ENCODE measurements around the gene CRHR1.
"Not testable (repeated sequence)": the region's sequence is repeated elsewhere in the genome, so short reads cannot be mapped to it uniquely, and the experiment has no call there.

The CRHR1 gene

GRCh38 chr17:45784293-45784740 lies at the start of gene CRHR1:
Gene CRHR1, plus strand, starts transcription at chr17:45784320. Its CDS starts 225 bp downstream, at chr17:45784545.
- DNase-seq: no peak
- Mint-ChIP-seq H3K4me3 (peak within 1 kb of the TSS; percentile 79 to 81), H3K9me3 (no peaks in the 10 kb centered on the region), H3K27me3 (peaks cover 67 to 89% of the 10 kb centered on the region in 2 donors), H3K27ac (peak within 1 kb of the TSS; percentile 61), H3K4me1 (peaks cover 5 to 18% of the 10 kb centered on the region in 2 donors), H3K36me3 (no peaks in the 10 kb centered on the region)
- ATAC-seq (replicated peaks): peak; percentile 16 to 19

- no peak for ATAC-seq (replicated peaks)
- Mint-ChIP-seq H3K4me3 (no peak overlapping the region), H3K9me3 (peaks cover 18 to 24% of the 10 kb centered on the region in 2 donors), H3K4me1 (no peaks in the 10 kb centered on the region), H3K27me3 (peaks cover 42 to 65% of the 10 kb centered on the region in 2 donors), H3K27ac (no peak overlapping the region), H3K36me3 (peaks cover 5 to 11% of the 10 kb centered on the region in 2 donors)
- no peak for DNase-seq
Observed at GRCh38 chr17:45734598-45734997, 49.5 kb upstream of the CRHR1 start.

- Mint-ChIP-seq H3K4me3 (no peak overlapping the region), H3K27me3 (peaks cover 42 to 68% of the 10 kb centered on the region in 2 donors), H3K9me3 (peaks cover 14 to 18% of the 10 kb centered on the region in 2 donors), H3K27ac (no peak overlapping the region), H3K36me3 (peaks cover under 1 to 7% of the 10 kb centered on the region in 2 donors), H3K4me1 (peaks cover 0 to 2% of the 10 kb centered on the region in 2 donors)
- no peak for ATAC-seq (replicated peaks)
- no peak for DNase-seq
Observed at GRCh38 chr17:45735488-45735887, 48.6 kb upstream of the CRHR1 start.

- Mint-ChIP-seq H3K36me3 (no peaks in the 10 kb centered on the region), H3K4me3 (no peak overlapping the region), H3K9me3 (peaks cover 5 to 8% of the 10 kb centered on the region in 2 donors), H3K27ac (no peak overlapping the region), H3K4me1 (peaks cover 0 to 4% of the 10 kb centered on the region in 2 donors), H3K27me3 (peaks cover 45 to 72% of the 10 kb centered on the region in 2 donors)
- no peak for ATAC-seq (replicated peaks)
- DNase-seq: no peak
Observed at GRCh38 chr17:45739786-45740185, 44.3 kb upstream of the CRHR1 start.

- no peaks in the 10 kb centered on the region for H3K36me3 Mint-ChIP-seq
- DNase-seq (peak; percentile 2), ATAC-seq (replicated peaks) (peak; percentile 54 to 63)
- H3K4me3 Mint-ChIP-seq: no peak overlapping the region
- H3K27ac Mint-ChIP-seq: no peak overlapping the region
- H3K27me3 Mint-ChIP-seq: peaks cover 37 to 68% of the 10 kb centered on the region in 2 donors
- peaks cover 0 to 3% of the 10 kb centered on the region in 2 donors for H3K9me3 Mint-ChIP-seq
- H3K4me1 Mint-ChIP-seq: peaks cover 0 to 4% of the 10 kb centered on the region in 2 donors
Observed at GRCh38 chr17:45740553-45741330, 43.4 kb upstream of the CRHR1 start.

- H3K27me3 Mint-ChIP-seq: peaks cover 32 to 53% of the 10 kb centered on the region in 2 donors
Observed at GRCh38 chr17:45742251-45742650, 41.9 kb upstream of the CRHR1 start.

GRCh38 chr17:45743626-45744326 lies 40.3 kb upstream of the CRHR1 start:
- Mint-ChIP-seq H3K4me3 (no peak overlapping the region), H3K4me1 (peaks cover 0 to 4% of the 10 kb centered on the region in 2 donors), H3K9me3 (peaks cover 0 to 3% of the 10 kb centered on the region in 2 donors), H3K27ac (no peak overlapping the region), H3K27me3 (peaks cover 32 to 39% of the 10 kb centered on the region in 2 donors), H3K36me3 (no peaks in the 10 kb centered on the region)
- DNase-seq: no peak
- no peak for ATAC-seq (replicated peaks)

More at GRCh38 chr17:45742251-45742650, 41.9 kb upstream of the CRHR1 start:
- Mint-ChIP-seq H3K9me3 (peaks cover 0 to 3% of the 10 kb centered on the region in 2 donors), H3K4me1 (peaks cover 0 to 4% of the 10 kb centered on the region in 2 donors), H3K36me3 (no peaks in the 10 kb centered on the region), H3K4me3 (no peak overlapping the region), H3K27ac (no peak overlapping the region)
- ATAC-seq (replicated peaks): no peak
- no peak for DNase-seq

GRCh38 chr17:45744826-45745225 lies 39.3 kb upstream of the CRHR1 start:
- not testable (repeated sequence) for DNase-seq; H3K4me3 Mint-ChIP-seq; H3K9me3 Mint-ChIP-seq; H3K4me1 Mint-ChIP-seq; H3K36me3 Mint-ChIP-seq; ATAC-seq (replicated peaks); H3K27ac Mint-ChIP-seq
- peaks cover 35 to 38% of the 10 kb centered on the region in 2 donors for H3K27me3 Mint-ChIP-seq

- Mint-ChIP-seq H3K27me3 (peaks cover 27 to 38% of the 10 kb centered on the region in 2 donors), H3K36me3 (no peaks in the 10 kb centered on the region), H3K9me3 (no peaks in the 10 kb centered on the region), H3K27ac (no peak overlapping the region), H3K4me3 (no peak overlapping the region), H3K4me1 (no peaks in the 10 kb centered on the region)
- no peak for ATAC-seq (replicated peaks)
- no peak for DNase-seq
Observed at GRCh38 chr17:45745601-45746494, 38.3 kb upstream of the CRHR1 start.

GRCh38 chr17:45747911-45748310 lies 36.2 kb upstream of the CRHR1 start:
- no peak for ATAC-seq (replicated peaks)
- H3K9me3 Mint-ChIP-seq: no peaks in the 10 kb centered on the region
- peaks cover 19 to 48% of the 10 kb centered on the region in 2 donors for H3K27me3 Mint-ChIP-seq
- no peak overlapping the region for H3K27ac Mint-ChIP-seq
- no peak for DNase-seq
- H3K4me1 Mint-ChIP-seq: no peaks in the 10 kb centered on the region
- no peaks in the 10 kb centered on the region for H3K36me3 Mint-ChIP-seq
- H3K4me3 Mint-ChIP-seq: no peak overlapping the region

- H3K36me3 Mint-ChIP-seq: no peaks in the 10 kb centered on the region
Observed at GRCh38 chr17:45748731-45749310, 35.3 kb upstream of the CRHR1 start.

GRCh38 chr17:45749831-45750335 lies 34.2 kb upstream of the CRHR1 start:
- H3K27ac Mint-ChIP-seq: no peak overlapping the region
- no peaks in the 10 kb centered on the region for H3K36me3 Mint-ChIP-seq
- DNase-seq (no peak), ATAC-seq (replicated peaks) (no peak)
- H3K9me3 Mint-ChIP-seq: no peaks in the 10 kb centered on the region
- H3K4me3 Mint-ChIP-seq: no peak overlapping the region
- H3K27me3 Mint-ChIP-seq: peaks cover 18 to 53% of the 10 kb centered on the region in 2 donors
- H3K4me1 Mint-ChIP-seq: no peaks in the 10 kb centered on the region

More at GRCh38 chr17:45748731-45749310, 35.3 kb upstream of the CRHR1 start:
- Mint-ChIP-seq H3K27me3 (peaks cover 19 to 51% of the 10 kb centered on the region in 2 donors), H3K4me1 (no peaks in the 10 kb centered on the region), H3K9me3 (no peaks in the 10 kb centered on the region), H3K4me3 (no peak overlapping the region), H3K27ac (no peak overlapping the region)
- no peak for DNase-seq
- no peak for ATAC-seq (replicated peaks)

- DNase-seq (no peak), ATAC-seq (replicated peaks) (no peak)
- no peaks in the 10 kb centered on the region for H3K4me1 Mint-ChIP-seq
- no peak overlapping the region for H3K27ac Mint-ChIP-seq
- no peaks in the 10 kb centered on the region for H3K36me3 Mint-ChIP-seq
- H3K4me3 Mint-ChIP-seq: no peak overlapping the region
- no peaks in the 10 kb centered on the region for H3K9me3 Mint-ChIP-seq
- peaks cover 22 to 60% of the 10 kb centered on the region in 2 donors for H3K27me3 Mint-ChIP-seq
Observed at GRCh38 chr17:45750779-45751440, 33.2 kb upstream of the CRHR1 start.
